ENCODE data around the gene BIRC6.
"Not testable (repeated sequence)": the region's sequence is repeated elsewhere in the genome, so short reads cannot be mapped to it uniquely, and the experiment has no call there.

The BIRC6 gene, protein sequence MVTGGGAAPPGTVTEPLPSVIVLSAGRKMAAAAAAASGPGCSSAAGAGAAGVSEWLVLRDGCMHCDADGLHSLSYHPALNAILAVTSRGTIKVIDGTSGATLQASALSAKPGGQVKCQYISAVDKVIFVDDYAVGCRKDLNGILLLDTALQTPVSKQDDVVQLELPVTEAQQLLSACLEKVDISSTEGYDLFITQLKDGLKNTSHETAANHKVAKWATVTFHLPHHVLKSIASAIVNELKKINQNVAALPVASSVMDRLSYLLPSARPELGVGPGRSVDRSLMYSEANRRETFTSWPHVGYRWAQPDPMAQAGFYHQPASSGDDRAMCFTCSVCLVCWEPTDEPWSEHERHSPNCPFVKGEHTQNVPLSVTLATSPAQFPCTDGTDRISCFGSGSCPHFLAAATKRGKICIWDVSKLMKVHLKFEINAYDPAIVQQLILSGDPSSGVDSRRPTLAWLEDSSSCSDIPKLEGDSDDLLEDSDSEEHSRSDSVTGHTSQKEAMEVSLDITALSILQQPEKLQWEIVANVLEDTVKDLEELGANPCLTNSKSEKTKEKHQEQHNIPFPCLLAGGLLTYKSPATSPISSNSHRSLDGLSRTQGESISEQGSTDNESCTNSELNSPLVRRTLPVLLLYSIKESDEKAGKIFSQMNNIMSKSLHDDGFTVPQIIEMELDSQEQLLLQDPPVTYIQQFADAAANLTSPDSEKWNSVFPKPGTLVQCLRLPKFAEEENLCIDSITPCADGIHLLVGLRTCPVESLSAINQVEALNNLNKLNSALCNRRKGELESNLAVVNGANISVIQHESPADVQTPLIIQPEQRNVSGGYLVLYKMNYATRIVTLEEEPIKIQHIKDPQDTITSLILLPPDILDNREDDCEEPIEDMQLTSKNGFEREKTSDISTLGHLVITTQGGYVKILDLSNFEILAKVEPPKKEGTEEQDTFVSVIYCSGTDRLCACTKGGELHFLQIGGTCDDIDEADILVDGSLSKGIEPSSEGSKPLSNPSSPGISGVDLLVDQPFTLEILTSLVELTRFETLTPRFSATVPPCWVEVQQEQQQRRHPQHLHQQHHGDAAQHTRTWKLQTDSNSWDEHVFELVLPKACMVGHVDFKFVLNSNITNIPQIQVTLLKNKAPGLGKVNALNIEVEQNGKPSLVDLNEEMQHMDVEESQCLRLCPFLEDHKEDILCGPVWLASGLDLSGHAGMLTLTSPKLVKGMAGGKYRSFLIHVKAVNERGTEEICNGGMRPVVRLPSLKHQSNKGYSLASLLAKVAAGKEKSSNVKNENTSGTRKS (N-terminal part only)

DNA sequence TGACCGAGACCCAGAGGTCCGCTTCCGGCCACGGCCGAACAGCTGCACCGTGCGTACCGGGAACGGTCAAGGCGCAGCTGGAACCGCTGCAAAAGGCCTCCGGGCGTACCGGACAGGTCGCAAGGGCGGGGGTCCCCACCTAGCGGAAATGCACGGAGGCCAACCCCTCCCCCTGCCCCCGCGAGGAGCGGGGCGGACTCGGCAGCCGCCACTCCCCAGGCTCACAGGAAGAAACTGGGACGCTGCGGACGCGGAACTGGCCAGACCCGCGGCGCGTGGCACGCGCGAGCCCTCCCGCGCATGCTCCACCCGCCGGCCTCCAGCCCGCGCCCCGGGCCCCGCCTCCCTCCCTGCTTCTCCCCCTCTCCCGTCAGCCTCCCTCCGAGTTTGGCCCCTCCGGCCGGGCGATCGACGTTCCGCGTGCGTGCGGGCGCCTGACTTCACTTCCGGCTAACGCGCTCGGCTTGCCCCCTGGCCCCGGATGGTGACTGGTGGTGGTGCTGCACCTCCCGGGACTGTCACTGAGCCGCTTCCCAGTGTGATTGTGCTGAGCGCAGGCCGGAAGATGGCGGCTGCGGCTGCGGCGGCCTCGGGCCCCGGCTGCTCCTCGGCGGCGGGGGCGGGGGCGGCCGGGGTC, at the start of gene BIRC6:
Gene BIRC6 (plus strand): TSS at position 343 of the 637 bp plus-strand sequence. CDS start 139 bp downstream, at position 482.
- peak; percentile 96 for DNase-seq

DNA sequence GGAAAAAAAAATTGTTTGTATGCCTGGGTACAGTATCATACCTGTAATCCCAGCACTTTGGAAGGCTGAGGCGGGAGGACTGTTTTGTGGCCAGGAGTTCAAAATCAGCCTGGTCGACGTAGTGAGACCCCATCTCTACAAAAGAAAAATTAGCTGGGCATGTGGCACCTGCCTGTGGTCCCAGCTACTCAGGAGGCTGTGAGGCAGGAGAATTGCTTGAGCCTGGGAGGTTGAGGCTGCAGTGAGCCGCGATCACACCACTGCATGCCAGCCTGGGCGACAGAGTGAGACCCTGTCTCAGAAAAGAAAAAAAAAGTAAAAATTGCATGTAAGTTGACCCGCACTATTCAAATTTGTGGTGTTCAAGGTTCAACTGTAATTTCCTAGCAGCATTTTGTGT, 46.2 kb upstream of the BIRC6 start:
- DNase-seq: no peak

DNA sequence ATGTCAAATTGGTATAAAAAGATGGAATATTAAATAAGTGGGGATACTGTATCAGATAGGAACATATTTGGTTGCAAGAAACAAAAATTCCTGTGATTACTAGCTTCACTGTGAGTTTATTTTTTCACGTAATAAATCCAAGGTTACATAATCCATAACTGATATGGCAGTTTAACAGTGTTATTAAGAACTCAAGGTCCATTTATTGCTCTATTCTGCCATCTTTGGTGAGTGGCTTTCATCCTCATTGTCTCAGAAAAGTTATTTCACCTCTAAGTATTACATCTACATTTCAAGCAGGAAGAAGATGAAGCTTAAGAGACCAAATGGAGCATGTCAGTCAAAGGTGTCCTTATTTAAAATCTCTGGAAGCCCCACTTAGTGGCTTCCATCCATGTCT, 41.9 kb upstream of the BIRC6 start:
- no peak for DNase-seq

DNA sequence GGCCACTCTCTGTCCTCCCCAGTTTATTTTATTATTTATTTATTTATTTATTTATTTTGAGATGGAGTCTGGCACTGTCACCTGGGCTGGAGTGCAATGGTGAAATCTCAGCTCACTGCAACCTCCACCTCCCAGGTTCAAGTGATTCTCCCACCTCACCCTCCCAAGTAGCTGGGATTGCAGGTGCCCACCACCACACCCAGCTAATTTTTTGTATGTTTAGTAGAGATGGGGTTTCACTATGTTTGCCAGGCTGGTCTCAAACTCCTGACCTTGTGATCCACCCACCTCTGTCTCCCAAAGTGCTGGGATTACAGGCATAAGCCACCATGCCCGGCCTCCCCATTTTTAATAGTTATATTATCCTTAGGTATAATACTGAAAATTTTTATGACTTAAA, 28.1 kb upstream of the BIRC6 start:
- not testable (repeated sequence) for DNase-seq

DNA sequence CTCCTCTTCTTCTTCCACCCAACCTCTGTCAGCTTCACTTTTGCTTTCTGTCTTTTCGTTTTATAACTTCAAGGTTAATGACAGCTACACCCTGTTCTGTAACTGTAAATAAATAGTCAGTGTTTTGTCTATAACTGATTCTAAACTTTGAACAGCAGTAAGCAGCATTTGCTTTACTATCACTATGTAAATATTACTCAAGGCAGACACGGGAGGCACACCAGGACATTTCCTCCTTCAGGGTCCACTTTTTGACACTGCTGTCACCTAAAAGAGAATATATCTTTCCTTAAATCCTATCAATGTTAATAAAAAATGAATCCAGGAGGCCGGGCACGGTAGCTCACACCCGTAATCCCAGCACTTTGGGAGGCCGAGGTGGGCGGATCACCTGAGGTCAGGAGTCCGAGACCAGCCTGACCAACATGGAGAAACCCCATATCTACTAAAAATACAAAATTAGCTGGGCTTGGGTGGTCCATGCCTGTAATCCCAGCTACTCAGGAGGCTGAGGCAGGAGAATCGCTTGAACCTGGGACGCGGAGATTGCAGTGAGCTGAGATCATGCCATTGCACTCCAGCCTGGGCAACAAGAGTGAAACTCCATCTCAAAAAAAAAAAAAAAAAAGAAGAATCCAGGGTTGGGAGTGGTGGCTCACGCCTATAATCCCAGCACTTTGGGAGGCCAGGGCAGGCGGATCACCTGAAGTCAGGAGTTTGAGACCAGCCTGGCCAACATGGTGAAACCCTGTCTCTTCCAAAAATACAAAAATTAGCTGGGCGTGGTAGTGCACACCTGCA, 27.4 kb upstream of the BIRC6 start:
- not testable (repeated sequence) for DNase-seq

DNA sequence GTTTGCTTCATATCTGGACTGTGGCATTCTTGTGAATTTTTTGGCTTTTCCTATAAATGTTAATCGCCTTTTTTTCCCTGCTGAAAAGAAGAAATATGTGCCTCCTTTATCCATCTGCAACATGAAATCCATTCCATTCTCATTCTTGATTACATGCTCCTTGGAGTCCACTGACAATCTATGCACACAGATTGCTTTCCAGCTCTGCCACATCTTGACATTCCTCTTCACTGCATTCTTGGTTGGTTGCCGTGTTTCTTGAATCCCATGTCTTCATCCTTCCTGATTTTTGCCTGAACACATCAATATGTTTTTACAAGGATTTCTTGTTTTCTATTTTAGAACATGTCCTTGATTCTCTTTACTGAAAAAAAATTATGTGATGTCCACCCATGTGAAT, 26.7 kb upstream of the BIRC6 start:
- DNase-seq: no peak

DNA sequence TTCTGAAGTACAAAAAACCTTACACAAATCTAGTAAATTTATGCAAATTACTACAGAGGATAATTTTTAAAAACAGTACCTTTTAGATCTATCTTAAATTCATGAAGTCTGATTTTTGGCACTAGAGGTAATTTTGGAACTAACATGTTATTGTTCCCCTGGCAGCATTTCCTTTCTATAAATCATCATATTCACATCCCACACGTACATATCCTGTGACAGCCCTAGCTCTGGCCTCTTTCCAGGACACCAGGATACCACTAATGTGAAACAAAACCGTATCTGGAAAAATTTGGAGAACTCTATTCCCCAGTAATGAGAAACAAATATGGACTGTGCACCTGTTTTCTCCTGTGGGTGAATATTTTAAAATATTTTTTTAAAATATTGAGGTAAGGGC, 14.0 kb upstream of the BIRC6 start:
- DNase-seq: no peak

DNA sequence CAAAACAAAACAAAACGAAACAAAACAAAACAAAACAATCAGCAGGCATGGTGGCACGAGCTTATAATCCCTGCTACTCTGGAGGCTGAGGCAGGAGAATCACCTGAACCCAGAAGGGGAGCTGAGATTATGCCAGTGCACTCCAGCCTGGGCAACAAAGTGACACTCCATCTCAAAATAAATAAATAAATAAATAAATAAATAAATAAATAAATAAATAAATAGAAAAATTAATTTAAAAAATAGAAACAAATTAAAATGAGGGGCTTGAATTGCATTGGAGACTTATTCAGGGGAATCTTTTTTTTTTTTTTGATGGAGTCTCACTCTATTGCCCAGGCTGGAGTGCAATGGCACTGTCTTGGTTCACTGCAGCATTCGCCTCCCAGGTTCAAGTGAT, 6.0 kb upstream of the BIRC6 start:
- DNase-seq: not testable (repeated sequence)

DNA sequence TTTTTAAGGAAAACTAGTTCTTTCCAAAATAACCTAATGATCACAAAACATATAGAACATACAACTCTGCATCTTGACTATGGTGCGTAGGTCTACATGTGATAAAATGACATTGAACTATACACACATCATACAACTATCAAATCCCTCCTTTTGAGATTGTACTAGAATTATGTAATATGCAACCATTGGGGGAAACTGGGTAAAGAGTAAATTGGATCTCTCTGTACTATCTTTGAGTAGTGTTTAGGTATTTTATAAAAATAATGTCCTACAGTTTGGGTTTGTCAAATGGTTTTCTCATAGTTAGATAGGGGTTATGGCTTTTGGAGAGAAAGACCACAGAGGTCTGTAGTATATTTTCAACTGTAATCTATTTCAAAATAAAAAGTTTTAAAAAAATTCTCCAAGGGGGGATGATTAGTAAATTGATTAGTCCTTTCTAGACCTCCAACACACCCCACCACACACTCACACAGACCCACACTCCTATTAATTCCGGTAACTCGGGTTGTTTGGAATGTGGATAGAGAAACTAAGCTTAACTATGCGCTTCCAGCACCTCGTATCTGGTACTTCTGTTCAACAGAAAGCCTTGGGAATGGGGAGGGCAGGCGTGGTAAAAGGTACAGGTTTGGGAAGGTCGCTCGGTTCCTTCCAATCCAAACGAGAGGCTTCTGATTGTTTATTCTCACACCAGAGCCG, 695 bp upstream of the BIRC6 start:
- no peak for DNase-seq

DNA sequence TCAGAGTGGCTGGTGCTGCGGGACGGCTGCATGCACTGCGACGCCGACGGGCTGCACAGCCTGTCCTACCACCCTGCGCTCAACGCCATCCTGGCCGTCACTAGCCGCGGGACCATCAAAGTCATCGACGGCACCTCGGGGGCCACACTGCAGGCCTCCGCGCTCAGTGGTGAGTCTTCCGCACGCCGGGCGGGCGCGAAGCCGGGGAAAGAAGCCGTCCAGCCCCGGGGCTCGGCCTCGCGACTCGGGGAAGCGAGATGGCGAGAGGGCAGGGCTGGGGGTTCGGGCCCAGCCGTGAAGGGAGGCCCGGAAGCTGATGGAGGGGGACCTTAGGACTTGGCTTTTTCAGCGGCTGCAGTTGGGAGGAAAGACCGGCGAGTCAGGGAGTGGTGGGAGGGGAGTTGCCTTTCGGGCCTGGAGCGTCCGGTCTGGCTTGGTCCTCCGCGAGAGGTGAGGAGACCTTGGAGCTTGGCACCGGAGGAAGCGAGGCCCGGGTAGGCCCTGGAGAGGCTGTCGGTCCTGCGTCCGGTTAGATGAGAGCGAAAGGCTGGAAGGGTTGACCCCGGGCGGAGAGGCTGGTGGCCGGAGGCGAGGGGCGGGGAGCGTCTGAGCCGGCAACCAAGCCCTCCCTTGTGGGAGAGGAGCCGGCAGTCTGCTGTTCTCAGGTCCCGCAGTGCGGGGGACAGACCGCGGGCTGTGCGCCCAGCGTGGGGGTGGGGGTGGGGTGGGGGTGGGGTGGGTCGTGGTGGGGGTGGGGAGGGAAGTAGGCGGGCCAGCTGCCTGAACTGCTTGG, 691 bp downstream of the BIRC6 start:
- peak; percentile 40 for DNase-seq

DNA sequence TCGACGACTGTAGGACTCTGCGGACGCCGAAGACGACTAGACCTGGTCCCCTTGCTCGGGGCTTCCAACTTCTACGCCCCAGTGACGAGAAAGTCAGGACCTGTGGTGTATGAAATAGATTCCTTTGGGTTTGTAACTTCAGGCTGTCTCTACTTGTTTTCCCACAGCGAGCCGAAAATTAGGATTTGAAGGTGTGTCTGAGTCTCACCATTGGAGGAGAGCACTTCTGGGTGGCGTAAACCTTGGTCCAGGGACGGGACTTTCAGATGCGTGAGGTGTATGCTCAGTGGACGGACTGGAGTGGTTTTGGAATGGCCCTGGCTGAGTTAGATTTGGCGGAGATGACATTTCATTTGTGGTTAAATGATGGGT, 1.3 kb downstream of the BIRC6 start:
- DNase-seq: peak; percentile 11

DNA sequence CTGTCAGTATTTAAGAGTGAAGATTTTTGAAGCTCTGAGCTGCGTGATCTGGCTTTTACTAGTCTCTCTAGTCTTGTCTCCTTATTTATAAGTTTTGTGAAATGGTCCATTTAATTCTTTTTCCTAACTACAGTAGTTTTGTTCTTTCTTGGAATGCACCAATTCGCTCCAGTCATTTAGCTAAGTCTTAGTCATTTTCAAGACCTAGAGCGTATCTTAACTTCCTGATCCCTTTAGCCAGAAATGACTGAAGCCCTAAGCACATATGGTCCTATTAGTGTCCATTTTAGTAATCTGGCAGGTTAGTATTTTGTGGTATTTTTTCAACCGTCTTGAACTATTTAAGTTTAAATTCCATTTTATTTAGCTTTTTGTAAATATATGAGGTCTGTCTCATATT, 3.6 kb downstream of the BIRC6 start:
- no peak for DNase-seq

DNA sequence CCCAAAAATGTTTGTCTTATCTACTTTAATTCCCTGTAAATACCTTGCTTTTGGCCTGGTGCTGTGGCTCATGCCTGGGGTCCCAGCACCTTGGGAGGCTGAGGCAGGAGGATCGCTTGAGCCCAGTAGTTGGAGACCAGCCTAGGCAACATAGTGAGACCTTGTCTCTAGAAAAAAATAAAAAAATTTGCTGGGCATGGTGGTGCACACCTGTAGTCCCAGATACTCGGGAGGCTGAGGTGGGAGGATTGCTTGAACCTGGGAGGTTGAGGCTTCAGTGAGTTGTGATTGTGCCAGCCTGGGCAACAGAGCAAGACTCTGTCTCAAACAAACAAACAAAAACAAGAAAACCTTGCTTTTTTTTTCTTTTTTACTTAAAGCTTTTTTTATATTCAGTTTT, 6.2 kb downstream of the BIRC6 start:
- DNase-seq: not testable (repeated sequence)

DNA sequence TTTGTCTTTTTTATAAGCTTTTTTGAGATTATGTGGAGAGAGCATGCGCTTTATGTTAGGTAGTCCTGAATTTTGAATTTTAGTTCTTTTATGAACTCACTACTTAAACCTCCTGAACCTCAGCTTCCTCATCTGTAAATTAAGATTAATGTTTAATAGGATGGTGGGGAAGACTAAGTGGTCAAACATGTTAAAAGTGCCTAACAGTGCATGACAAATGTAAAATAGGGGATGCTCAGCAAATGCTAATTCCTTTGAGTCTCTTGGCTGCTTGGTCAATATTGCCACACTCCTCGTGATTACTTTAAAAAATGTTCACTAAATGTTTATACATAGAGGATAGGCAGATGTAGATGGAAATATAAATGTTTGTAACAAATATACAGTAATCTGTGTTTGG, 6.8 kb downstream of the BIRC6 start:
- no peak for DNase-seq

DNA sequence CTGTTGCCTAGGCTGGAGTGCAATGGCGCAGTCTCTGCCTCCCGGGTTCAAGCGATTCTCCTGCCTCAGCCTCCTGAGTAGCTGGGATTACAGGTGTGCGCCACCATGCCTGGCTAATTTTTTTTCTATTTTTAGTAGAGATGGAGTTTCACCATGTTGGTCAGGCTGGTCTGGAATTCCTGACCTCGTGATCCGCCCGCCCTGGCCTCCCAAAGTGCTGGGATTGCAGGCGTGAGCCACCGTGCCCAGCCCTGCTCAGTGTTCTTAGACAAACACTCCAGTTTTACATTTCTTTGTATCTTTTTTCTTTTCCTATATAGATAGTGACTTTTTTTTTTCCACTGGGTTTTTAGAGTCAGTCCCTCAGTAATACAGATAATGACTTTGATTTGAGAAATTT, 7.5 kb downstream of the BIRC6 start:
- not testable (repeated sequence) for DNase-seq

DNA sequence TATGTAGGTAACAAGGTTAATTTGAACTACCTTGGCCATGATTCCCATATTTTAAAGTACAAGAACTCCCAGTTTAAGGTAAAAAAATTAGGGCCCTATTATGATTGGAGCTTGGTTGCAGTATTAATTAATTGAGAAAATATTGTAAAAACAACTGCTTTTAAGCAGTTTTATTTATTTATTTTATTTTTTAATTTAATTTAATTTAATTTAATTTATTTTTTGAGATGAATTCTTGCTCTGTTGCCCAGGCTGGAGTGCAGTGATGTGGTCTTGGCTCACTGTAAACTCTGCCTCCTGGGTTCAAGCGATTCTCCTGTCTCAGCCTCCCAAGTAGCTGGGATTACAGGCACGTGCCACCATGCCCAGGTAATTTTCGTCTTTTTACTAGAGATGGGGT, 8.9 kb downstream of the BIRC6 start:
- not testable (repeated sequence) for DNase-seq

DNA sequence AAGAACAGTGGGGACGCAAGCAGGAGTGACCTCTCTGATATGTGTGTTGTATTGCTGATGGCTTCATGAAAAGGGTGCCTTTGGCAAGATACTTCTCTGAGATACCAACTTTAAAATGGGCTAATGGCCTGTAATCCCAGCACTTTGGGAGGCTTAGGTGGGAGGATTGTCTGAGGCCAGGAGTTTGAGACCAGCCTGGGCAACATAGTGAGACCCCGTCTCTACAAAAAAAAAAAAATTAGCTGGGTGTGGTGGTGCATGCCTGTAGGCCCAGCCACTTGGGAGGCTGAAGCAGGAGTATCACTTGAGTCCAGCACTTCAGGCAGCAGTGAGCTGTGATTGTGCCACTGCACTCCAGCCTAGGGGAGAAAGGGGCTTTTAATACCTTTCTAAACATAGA, 9.8 kb downstream of the BIRC6 start:
- no peak for DNase-seq

DNA sequence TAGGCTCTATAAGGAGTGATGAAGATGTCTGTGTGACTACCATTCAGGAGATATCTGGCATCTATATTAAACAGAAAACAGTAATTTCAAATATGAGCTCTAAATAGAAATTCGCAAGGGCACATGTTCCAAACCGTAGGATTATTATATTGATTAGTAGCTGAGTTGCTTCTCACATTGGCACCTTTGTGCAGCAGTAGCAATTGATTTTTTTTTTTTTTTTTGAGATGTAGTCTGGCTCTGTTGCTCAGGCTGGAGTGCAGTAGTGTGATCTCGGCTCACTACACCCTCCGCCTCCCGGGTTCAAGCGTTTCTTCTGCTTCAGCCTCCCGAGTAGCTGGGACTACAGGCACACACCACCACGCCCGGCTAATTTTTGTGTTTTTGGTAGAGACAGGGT, 12.4 kb downstream of the BIRC6 start:
- DNase-seq: no peak

DNA sequence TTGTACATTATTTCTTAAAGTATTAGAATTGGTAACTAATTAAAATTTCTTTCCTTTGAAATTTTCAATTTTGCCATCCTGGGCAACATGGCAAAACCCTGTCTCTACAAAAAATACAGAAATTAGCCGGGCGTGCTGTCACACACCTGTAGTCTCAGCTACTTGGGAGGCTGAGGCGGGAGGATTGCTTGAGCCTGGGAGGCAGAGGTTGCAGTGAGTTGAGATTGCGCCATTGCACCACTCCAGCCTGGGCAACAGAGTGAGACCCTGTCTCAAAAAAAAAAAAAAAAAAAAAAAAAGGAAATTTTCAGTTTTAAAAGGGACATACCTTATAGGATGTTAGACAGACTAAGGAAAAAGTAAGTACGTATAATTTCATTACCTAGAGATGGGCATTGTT, 14.1 kb downstream of the BIRC6 start:
- DNase-seq: not testable (repeated sequence)

DNA sequence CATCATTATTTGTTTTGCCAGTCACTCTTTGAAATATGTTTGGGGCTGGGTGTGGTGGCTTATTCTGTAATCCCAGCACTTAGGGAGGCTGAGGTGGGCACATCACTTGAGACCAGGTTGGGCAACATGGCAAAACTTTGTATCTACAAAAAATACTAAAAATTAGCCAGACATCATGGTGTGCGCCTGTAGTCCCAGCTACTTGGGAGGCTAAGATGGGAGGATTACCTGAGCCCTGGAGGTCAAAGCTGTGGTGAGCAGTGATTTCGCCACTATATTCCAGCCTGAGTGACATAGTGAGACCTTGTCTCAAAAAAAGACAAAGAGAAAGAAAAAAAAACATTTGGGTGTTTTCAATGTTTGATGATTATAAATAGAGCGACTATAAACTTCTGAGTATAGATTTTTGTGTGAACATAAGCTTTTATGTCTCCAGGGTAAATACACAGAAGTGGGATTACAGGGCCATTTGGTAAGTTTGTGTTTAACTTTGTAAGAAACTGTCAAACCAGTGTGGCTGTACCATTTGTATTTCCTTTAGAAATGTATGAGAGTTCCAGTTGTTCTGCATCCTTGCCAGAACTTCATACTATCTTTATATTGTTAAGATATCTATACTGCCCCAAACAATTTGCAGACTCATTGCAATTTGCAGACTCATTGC, 15.8 kb downstream of the BIRC6 start:
- no peak for DNase-seq
